Thoracic aorta (tissue), 2 donors: ENCODE data around the gene DDIT4. TPM values are rescaled to one million over a fixed set of nuclear protein-coding genes. Genes with fewer than 3 reads are reported as not detected.
"Not testable (repeated sequence)": the region's sequence is repeated elsewhere in the genome, so short reads cannot be mapped to it uniquely, and the experiment has no call there.

Source experiments
- ATAC-seq: fragments of 150-250 bp; one replicate; pipeline ENCODE4 v1.8.0; 2017; ENCODE audit warnings: low read depth; ENCODE audit not compliant: insufficient number of reproducible peaks, low FRiP score
- DNase-seq: peaks from one replicate; pipeline ENCODE4 v3.0.0-alpha.2; 2020; ENCODE audit warnings: low spot score
- H3K27ac ChIP-seq, 2 donors: fragments of 200-600 bp; sonication (generic); 1 replicate in 1 of 2; 2 replicates in 1 of 2; pipeline ENCODE4 v1.5.1; 2016; ENCODE audit warnings: mild to moderate bottlenecking in 2 of 2, moderate library complexity in 2 of 2
- H3K27me3 ChIP-seq: fragments of 200-600 bp; sonication (generic); replicated peaks from 2 replicates; pipeline ENCODE4 v1.6.0; 2016; ENCODE audit warnings: mild to moderate bottlenecking; ENCODE audit not compliant: insufficient read depth
- H3K36me3 ChIP-seq: fragments of 200-600 bp; sonication (generic); one replicate; pipeline ENCODE4 v1.5.1; 2016
- H3K4me1 ChIP-seq, 2 donors: fragments of 200-600 bp; sonication (generic); 1 replicate in 1 of 2; 2 replicates in 1 of 2; pipeline versions ENCODE4 v1.5.1 to v1.6.0; 2016; ENCODE audit warnings: low read depth in 2 of 2, mild to moderate bottlenecking in 1 of 2; ENCODE audit not compliant: control insufficient read depth in 1 of 2
- H3K4me3 ChIP-seq: fragments of 200-600 bp; sonication (generic); 2 replicates; pipeline ENCODE4 v1.5.1; 2016; ENCODE audit warnings: mild to moderate bottlenecking
- H3K9me3 ChIP-seq: fragments of 200-600 bp; sonication (generic); 2 replicates; pipeline ENCODE4 v1.5.1; 2016
- total RNA-seq, 2 donors: library from RNA; depleted of rRNA; stranded (reverse); fragments of >200 nt; gene quantifications; one replicate each; pipeline versions ENCODE4 v1.1.0 to v1.2.3, GENCODE V29; 2016
- TF ChIP-seq, protein P1 (sequence below): fragments of 200-600 bp; sonication (generic); IDR thresholded peaks from one replicate; pipeline ENCODE4 v1.5.1; 2019; ENCODE audit warnings: antibody characterized with exemption

Gene DDIT4
- total RNA-seq, 2 donors from 2014 or later, result 163 to 374 TPM

DNA sequence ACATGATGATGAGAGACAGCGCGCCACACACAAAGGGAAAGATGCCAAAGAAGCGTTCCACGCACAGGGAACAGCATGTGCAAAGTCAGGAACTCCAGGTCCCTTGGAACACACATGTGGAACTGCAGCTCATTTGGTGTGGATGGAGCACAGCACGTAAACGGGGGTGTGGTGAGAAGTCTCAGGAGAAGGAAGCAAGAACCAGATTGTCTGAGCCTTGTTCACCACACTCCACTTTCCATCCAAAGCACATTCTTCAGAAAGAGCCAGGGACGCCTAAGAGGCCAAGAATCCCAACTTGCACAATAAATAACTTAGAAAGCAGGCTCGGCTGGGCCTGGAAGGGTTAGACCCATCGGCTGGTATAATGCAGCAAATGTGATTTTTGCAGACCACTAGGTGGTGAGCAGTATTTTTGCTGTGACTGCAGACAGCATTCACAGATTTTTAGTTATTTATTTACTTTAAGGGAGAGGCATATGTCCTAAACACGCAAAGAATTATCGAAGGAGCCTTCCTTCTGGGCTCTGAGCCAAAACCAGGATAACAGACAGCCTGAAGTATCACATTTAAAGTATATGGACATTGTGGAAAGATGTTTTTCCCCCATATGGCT is 29.8 kb upstream of the DDIT4 start:
- Histone ChIP-seq H3K27me3 (no peaks in the 10 kb centered on the region), H3K4me3 (no peak overlapping the region), H3K27ac (peak overlapping the region; percentile 90 to 96), H3K4me1 (peaks cover 55 to 74% of the 10 kb centered on the region in 2 donors), H3K36me3 (no peaks in the 10 kb centered on the region), H3K9me3 (no peaks in the 10 kb centered on the region)
- TF ChIP-seq, protein P1, sequence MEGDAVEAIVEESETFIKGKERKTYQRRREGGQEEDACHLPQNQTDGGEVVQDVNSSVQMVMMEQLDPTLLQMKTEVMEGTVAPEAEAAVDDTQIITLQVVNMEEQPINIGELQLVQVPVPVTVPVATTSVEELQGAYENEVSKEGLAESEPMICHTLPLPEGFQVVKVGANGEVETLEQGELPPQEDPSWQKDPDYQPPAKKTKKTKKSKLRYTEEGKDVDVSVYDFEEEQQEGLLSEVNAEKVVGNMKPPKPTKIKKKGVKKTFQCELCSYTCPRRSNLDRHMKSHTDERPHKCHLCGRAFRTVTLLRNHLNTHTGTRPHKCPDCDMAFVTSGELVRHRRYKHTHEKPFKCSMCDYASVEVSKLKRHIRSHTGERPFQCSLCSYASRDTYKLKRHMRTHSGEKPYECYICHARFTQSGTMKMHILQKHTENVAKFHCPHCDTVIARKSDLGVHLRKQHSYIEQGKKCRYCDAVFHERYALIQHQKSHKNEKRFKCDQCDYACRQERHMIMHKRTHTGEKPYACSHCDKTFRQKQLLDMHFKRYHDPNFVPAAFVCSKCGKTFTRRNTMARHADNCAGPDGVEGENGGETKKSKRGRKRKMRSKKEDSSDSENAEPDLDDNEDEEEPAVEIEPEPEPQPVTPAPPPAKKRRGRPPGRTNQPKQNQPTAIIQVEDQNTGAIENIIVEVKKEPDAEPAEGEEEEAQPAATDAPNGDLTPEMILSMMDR, result peak; percentile 49
- no peak for ATAC-seq
- no peak for DNase-seq

DNA sequence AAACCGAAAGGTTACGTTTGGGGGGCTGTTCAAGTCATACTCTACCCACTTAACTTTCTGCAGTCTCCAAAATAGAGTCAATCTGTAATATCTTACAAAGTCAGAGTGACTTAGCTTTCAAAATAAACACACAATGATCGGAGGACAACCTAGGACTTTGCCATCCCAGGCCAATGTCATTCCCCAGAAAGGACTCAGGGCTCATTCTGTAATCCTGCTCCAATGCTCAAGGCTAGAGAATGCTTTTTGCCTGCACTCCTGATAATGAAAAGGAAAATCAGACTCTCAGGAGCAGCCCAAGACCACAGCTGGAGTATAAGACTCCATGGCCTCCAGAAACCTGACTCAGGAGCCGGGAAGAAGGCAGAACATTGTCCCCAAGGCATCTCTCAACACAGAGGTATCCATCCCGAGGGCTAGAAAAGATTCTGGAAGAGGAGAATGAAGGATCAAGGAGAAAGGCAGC is 29.1 kb upstream of the DDIT4 start:
- H3K27ac ChIP-seq, result peak overlapping the region; percentile 90 to 96
- ATAC-seq (no peak), DNase-seq (no peak)
- peaks cover 62 to 80% of the 10 kb centered on the region in 2 donors for H3K4me1 ChIP-seq
- no peaks in the 10 kb centered on the region for H3K9me3 ChIP-seq
- no peak overlapping the region for H3K4me3 ChIP-seq
- no peaks in the 10 kb centered on the region for H3K36me3 ChIP-seq
- H3K27me3 ChIP-seq, result no peaks in the 10 kb centered on the region
- TF ChIP-seq, protein P1, result no peak

DNA sequence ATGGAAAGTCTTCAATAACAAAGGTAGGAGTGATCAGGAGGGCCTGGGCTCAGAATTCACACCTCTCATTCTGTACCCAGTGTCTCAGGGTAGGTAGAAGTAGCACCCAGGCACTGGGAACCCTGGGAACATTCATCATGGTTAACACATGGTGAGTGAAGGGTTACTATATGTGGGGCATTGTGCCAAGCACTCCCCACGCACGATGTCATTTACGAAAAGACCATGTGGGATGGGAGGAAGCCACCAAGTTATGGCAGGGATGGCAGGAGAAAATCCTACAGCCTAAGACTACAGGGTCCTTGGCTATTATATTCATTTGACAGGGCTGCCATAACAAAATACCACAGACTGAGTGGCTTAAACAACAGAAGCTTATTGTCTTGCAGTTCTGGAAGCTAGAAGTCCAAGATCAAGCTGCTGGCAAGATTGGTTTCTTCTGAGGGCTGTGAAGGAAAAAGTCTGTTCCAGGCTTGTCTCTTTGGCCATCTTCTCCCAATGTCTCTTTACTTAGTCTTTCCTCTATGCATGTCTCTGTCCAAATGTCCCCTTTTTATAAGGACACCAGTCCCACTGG is 27.7 kb upstream of the DDIT4 start:
- peak overlapping the region; percentile 90 to 96 for H3K27ac ChIP-seq
- ATAC-seq, result no peak
- H3K4me1 ChIP-seq, result peaks cover 75 to 94% of the 10 kb centered on the region in 2 donors
- TF ChIP-seq, protein P1, result no peak
- no peaks in the 10 kb centered on the region for H3K27me3 ChIP-seq
- no peak overlapping the region for H3K4me3 ChIP-seq
- H3K36me3 ChIP-seq, result no peaks in the 10 kb centered on the region
- no peaks in the 10 kb centered on the region for H3K9me3 ChIP-seq
- DNase-seq, result no peak

DNA sequence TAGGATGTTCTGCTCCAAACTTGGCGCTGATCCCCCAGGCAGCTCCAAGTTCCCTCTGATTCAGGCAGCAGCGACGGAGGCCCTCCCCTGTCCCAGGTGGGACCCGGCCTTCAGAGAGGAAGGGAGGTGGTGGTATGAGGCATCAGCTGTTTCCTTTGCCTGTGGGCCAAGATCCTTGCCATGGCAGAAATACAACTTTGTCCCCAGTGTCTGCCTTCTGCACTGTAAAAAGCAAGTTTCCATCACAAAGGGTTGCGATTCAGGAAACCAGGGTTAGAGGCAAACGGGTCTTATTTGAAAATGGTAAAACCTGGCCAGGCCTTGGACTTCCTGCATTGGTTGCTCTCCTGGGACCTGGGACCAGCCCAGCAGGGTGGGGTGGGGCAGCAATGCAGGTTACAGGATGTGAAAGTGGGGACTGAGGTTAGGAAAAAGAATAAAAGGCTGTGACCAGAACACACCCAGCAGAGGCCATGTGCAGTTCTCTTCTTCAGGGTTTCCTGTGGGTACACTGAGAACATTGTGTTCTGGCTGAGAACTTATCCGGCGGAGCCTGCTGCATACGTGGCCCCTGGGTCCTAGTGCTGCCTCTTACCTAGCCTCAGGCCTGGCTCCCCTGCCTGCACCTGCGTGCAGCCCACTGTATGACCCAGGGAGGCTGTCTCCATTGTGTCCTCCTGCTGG is 25.1 kb upstream of the DDIT4 start:
- peak; percentile 75 for ATAC-seq
- TF ChIP-seq, protein P1, result no peak
- H3K4me1 ChIP-seq, result peaks cover 67 to 94% of the 10 kb centered on the region in 2 donors
- DNase-seq, result peak; percentile 71
- peak overlapping the region; percentile 49 for H3K4me3 ChIP-seq
- no peaks in the 10 kb centered on the region for H3K36me3 ChIP-seq
- no peaks in the 10 kb centered on the region for H3K27me3 ChIP-seq
- no peaks in the 10 kb centered on the region for H3K9me3 ChIP-seq
- H3K27ac ChIP-seq, result peak overlapping the region; percentile 90 to 96

DNA sequence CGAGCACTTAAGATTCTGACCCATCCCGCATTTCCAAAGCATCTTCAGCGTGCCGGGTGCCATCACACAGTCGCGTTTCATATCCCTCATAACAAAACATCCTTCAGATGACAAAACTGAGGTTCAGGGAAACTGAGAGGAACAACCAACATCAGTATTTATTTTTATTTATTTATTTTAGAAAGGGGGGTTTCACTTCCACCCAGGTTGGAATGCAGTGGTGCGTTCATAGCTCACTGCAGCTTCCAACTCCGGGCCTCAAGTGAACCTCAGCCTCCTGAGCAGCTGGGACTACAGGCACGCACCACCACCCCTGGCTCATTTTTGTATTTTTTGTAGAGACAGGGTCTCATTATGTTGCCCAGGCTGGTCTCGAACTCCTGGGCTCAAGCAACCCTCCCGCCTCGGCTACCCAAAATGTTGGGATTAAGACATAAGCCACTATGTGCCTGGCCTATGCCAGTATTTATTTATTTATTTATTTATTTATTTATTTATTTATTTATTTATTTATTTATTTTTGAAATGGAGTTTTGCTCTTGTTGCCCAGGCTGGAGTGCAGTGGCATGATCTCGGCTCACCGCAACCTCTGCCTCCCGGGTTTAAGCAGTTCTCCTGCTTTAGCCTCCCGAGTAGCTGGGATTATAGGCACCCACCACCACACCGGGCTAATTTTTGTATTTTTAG is 24.4 kb upstream of the DDIT4 start:
- H3K4me3 ChIP-seq, result peak overlapping the region; percentile 49
- not testable (repeated sequence) for DNase-seq, ATAC-seq, H3K36me3 ChIP-seq, H3K9me3 ChIP-seq, H3K27me3 ChIP-seq
- peak overlapping the region; percentile 90 to 96 for H3K27ac ChIP-seq
- peaks cover 71 to 94% of the 10 kb centered on the region in 2 donors for H3K4me1 ChIP-seq
